Measurements from ENCODE around the gene CIB1. TPM values are rescaled to one million over a fixed set of nuclear protein-coding genes. Genes with fewer than 3 reads are reported as not detected.
A peak's percentile ranks its signal among the peaks of the same experiment; 100 is the strongest.

Gene CIB1
- total and polyA plus RNA-seq, 10 of the 15 experiments (the other 5 are each of a cell fraction or from before 2014, with no cell fraction given): 10.8 to 155 (median 81.9) TPM

GRCh38 chr15:90234096-90234988 lies 601 bp upstream of the CIB1 start, which contains the start of gene GDPGP1 (continued):
- TF ChIP-seq PML (IDR thresholded peaks at IDR 0.05; ENCODE audit: low read length): peak; percentile 86; the same call in 1 of the 2 replicates
- no peak for TF ChIP-seq ZBTB11 (CRISPR knock-in tag; IDR thresholded peaks at IDR 0.05)
- no peak for TF ChIP-seq ZBED1 (IDR thresholded peaks at IDR 0.05; ENCODE audit: borderline replicate concordance)
- no peak for TF ChIP-seq ZNF622 (IDR thresholded peaks at IDR 0.05)
- no peak; the same call in 1 of the 2 replicates for TF ChIP-seq SIN3A (IDR thresholded peaks at IDR 0.05; ENCODE audit: low read depth, low read length)
- no peak for TF ChIP-seq NFYA (IDR thresholded peaks at IDR 0.05; ENCODE audit: borderline replicate concordance, low read depth, low read length)
- no peak for TF ChIP-seq RELB (IDR thresholded peaks at IDR 0.05; ENCODE audit: low read depth)
- TF ChIP-seq ATF7 (IDR thresholded peaks at IDR 0.05; ENCODE audit: low read depth): 0 out of 2 replicates have a peak, but pooled peaks have one; percentile 25
- TF ChIP-seq MTA2 (IDR thresholded peaks at IDR 0.05; ENCODE audit: low read depth): 0 out of 2 replicates have a peak, but pooled peaks have one; percentile 23
- TF ChIP-seq HDGF (IDR thresholded peaks at IDR 0.05): no peak
- no peak for TF ChIP-seq JUND (IDR thresholded peaks at IDR 0.05; ENCODE audit: low read depth, low read length)
